HFF-Myc (cell line): Measurements from ENCODE around the gene PTPN21.
A peak's percentile ranks its signal among the peaks of the same experiment; 100 is the strongest.

Experiments
- DNase-seq: peaks from one replicate; pipeline ENCODE4 v3.0.0-alpha.2; 2011; ENCODE audit warnings: low read depth; ENCODE audit errors: extremely low read depth
- H3K4me3 ChIP-seq: replicated peaks from 2 replicates; pipeline ENCODE4 v1.5.1; 2011; ENCODE audit warnings: low read depth, mild to moderate bottlenecking, control low read depth, low read length
- CTCF ChIP-seq: IDR thresholded peaks from 2 replicates; pipeline ENCODE4 v1.5.1; 2012; ENCODE audit warnings: mild to moderate bottlenecking, low read depth, low read length, control low read depth; ENCODE audit errors: missing control alignments

The PTPN21 gene

GRCh38 chr14:88556581-88556980, 1.8 kb upstream of the PTPN21 start:
- no peak for TF ChIP-seq CTCF
- H3K4me3 ChIP-seq = no peak overlapping the region
- DNase-seq = no peak

- TF ChIP-seq CTCF = no peak
- DNase-seq = no peak
- peak overlapping the region; percentile 87 for H3K4me3 ChIP-seq
Measured at GRCh38 chr14:88553886-88554456, 836 bp downstream of the PTPN21 start.

- peak overlapping the region; percentile 87; the same call in 1 of the 2 replicates for H3K4me3 ChIP-seq
- TF ChIP-seq CTCF = no peak
- DNase-seq = no peak
Measured at GRCh38 chr14:88552876-88553275, 1.9 kb downstream of the PTPN21 start.

GRCh38 chr14:88551980-88552431, 2.8 kb downstream of the PTPN21 start:
- peak overlapping the region; percentile 87 for H3K4me3 ChIP-seq
- no peak for TF ChIP-seq CTCF
- no peak for DNase-seq

GRCh38 chr14:88551094-88551870, 3.5 kb downstream of the PTPN21 start:
- peak overlapping the region; percentile 87 for H3K4me3 ChIP-seq
- peak; percentile 65 for DNase-seq
- peak; percentile 31 for TF ChIP-seq CTCF

- no peak for TF ChIP-seq CTCF
- DNase-seq = no peak
- H3K4me3 ChIP-seq = no peak overlapping the region
Measured at GRCh38 chr14:88550078-88550477, 4.7 kb downstream of the PTPN21 start.

- no peak for DNase-seq
- no peak for TF ChIP-seq CTCF
- no peak overlapping the region for H3K4me3 ChIP-seq
Measured at GRCh38 chr14:88547386-88547780, 7.4 kb downstream of the PTPN21 start.
